Stimulated activated naive CD4-positive, alpha-beta T cell (primary cell): ENCODE data around the gene CPED1.

Source experiments
- DNase-seq, 6 experiments: peaks; one replicate each; lab custom pipeline; 2025; lab: John Stamatoyannopoulos, UW

CPED1 gene

DNA sequence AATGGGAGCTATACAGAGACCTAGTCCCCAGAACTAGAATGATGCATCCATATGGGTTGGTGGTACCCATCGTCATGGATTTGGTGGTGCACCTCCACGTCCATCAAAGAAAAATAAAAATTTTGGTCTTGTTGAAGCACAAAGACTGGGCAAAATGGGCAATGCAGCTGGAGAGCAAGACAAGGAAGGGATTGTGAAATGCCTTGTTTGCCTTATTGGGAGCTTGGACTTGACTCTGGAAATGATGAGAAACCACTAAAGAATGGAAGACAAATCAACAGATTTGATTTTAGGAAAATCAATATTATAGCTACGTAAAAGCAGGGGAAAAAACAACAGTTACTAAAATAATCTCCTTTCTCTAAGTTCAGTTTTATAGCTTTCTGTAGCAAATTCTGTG is 150.9 kb downstream of the CPED1 start:
- no peak for DNase-seq

DNA sequence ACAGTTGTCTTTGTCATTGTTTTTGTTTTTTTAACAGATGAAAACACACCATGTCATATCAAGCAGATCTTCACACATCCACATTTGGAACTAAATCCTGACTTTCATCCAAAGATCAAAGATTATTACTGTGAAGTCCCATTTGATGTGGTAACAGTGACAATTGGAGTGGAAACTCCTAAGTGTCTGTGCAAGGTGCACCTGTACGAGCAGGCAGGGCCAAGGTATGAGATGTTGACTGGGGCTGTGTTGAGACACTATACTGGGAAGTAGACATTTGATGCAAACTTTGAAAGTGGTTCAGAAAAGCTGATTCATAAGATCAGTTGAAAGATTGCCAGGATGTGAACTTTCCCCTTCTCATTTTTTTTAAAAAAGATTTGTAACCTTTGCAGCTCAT is 152.3 kb downstream of the CPED1 start:
- no peak for DNase-seq

DNA sequence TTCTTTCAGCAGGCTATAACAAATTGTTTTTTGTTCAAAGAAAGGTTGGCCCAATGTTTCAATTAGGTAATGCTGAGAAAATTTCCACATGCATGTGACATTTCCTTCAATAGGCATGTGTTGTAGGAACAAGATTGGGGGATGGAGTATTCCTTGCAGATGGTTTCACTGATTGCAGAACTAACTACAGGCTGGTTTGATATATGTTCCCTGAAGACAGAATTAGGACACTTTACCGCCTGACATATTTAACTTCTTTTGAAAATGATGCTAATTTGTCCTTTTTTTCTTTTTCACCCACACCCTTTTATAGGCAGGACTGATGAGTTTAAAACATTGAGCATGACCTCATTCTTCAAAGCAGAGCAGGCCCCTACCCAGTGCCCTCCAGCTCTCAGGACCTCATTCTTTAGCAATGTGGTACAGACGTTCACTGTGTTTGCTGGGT is 163.3 kb downstream of the CPED1 start:
- no peak for DNase-seq

DNA sequence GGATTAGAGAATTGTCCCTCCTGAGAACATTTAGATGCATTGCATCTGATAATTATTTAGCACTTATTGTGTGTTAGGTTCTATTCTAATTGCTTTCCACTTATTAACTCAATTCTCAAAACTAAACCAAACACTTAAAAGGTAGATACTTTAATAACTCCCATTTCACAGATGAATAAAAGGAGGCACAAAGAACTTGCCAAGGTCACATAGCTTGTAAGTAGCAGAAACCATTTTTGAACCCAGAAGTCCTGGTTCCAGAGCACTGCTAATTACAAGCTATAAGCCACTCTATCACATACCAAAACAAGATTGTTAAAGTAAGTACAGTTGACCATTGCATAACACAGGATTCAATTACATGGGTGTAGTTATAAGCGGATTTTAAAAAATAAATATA is 164.9 kb downstream of the CPED1 start:
- no peak for DNase-seq

GRCh38 chr7:121153995-121154394 is 165.5 kb downstream of the CPED1 start:
- no peak for DNase-seq

DNA sequence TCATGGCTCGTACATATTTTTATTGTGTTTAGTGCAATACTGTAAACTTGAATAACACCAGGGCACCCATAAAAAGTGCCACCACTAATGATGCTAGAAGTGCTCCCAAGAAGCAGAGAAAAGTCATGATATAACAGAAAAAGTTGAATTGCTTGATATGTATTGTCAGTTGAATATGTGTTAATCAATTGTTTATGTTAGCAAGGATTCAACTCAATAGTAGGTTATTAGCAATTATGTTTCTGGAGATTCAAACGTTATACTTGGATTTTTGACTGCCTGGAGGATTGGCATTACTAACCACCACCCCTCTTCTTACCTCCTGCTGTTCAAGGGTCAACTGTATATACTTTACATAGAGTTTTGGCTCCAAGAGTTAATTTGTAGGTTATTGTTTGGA is 168.3 kb downstream of the CPED1 start:
- DNase-seq = no peak

DNA sequence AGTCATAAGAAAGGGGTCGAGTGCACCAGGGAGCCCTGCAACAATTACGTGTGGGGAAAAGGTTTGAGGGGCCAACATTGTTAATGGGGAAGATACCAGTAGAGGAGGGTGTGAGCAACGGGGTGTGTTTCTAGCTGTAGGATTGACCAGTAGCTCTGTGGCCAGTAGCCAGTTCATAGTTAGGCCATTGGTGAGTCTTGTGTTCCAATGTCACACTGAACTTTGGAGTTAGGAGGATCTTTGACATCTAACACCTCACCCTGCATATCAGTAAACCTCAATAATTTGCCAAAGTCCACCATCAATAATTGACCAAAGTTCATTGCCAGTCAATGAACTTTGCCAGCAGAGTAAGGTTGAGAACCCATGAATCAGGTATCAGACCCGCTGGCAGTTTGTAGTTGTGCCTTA is 168.8 kb downstream of the CPED1 start:
- no peak for DNase-seq

DNA sequence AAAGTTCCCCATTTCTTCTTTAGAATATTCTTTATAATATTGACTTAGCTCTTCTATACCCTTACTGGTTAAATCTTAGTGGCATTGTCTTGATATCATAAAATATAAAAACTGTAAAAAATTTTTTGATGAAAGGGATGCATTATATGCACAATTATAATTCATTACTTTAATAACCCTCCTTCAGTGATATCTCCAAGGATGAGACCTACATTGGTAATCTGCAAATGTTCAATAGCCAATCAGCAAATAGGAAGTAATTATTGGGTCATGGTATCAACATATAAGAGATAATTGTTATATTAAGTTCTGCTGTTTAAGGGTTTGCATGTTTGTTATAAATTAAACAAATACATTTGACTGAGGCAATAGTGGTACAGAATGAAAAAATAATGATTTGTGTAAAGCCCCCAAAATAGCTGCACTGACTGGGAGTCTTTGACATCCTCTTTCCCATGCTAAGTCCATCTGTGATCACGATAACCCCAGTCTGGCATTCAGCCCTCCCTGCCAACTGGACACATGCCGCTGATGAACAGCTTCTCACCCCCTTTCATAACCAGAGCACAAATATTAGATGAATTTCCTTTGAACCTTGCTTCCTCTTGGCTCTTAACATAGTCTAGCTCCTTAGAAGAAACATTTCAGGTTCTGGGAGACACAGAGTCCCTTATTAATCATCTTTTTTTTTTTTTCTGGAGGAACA is 169.5 kb downstream of the CPED1 start:
- no peak for DNase-seq

GRCh38 chr7:121158665-121159064 is 170.2 kb downstream of the CPED1 start:
- DNase-seq = no peak

DNA sequence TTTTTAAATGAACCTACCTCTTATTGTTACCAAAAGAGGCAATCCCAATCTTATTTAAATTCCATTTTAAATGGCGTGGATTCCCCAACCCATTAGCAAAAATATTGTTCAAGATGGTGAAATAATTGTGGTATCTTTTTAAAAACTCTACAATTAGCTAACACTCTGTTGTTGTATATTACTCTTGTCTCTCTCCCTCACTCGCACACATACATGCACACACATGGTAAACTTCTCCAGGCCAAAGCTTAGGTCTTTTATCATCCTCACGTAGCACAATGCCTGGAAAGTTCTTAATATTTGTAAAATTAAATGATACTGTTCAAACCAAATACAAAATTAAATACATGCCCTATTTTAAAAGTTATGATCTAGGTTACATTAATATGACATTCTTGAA is 171.0 kb downstream of the CPED1 start:
- no peak for DNase-seq

DNA sequence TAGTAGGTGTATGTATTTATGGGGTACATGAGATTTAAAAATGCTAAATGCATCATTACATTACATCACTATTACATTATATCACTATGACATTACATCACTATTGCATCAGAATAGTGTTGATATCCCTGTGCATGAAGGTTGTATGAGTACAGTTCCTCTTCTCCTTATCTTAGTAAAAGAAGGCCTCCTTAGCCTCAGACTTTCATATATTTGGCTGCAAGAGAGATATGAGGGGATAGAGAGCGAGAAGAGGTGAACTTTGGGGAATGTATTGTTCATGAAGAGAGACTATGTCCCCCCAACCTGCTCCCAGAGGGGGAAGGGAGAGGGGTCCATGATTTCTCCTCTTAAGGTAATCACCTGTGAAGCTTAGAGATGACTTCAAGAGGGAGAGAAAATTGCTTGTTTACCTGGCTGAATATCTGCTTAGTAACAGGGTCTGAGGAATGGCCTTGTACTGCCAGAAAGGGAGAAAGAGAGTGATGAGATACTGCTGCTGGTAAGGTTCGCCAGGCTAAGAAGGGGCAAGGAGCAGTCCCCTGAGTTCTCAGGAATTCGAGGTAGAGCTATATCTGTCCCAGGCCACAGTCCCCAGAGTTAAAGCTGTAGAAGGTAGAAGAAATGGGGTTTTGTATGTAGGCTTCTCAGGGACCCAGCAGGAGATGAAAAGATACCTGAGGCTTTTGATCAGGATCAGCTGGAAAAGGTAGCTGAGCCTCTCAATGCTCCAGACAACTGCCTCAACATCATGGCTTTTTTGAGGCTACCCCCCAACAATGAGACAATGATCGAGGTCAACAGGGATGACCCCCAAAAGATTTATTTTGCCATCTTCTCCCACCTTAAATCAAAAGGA is 171.9 kb downstream of the CPED1 start:
- DNase-seq = no peak

GRCh38 chr7:121163699-121164098 is 175.2 kb downstream of the CPED1 start:
- DNase-seq = no peak

DNA sequence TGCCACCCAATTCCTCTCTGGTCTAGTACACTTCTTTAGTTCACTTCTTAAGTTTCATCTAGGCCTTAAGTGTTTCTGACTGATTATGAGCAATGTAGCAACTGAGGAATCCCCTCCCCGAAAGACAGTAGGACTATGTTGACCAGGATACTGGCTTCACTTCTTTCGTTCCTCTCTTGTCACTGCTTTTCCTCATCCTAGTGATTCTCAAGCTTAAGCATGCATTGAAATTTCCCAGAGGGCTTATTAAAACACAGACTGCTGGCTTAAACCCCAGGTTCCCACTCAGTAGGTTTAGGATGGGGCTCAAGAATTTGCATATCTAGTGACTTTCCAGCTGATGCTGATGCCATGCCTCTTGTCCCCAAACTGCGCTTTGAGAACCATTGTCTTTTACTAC is 175.7 kb downstream of the CPED1 start:
- no peak for DNase-seq

DNA sequence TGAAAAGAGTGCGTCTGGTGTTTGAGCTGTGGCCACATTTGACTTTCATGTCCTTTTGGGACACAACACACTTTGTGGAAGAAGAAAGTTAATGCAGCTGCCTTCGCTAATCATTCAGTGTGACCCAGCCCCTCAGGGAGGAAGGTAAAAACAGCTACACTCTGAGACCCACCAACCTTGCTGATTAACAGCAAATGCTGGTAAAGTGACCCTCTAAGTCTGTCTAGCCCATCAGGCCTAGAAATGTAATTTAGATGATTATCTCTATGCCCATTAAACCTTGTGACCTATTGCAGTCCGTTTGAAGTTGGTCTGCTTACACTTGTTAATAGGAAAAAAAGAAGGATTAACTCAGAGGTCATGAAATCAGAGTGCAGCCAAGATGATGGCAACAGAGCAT is 178.4 kb downstream of the CPED1 start:
- DNase-seq = no peak

- no peak for DNase-seq
Observed at GRCh38 chr7:121167971-121168370, 179.5 kb downstream of the CPED1 start.

DNA sequence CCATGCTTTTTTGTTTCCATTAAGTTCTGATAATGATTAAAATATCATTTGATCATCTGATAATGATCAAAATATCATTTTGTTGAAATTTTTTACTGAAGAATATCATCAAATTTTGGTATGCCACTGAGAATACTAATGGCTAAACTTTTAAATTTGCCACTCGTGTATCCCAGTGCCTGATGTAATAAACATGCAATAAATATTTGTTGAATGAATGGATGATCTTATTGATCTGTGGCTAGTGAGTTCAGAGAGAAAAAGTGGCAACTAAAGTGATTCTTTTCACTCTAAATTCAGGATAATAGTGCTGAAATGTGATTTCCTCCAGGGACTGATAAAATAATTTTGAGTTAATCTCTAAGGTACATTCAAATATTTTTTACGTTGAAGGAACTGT is 181.0 kb downstream of the CPED1 start:
- DNase-seq = no peak

DNA sequence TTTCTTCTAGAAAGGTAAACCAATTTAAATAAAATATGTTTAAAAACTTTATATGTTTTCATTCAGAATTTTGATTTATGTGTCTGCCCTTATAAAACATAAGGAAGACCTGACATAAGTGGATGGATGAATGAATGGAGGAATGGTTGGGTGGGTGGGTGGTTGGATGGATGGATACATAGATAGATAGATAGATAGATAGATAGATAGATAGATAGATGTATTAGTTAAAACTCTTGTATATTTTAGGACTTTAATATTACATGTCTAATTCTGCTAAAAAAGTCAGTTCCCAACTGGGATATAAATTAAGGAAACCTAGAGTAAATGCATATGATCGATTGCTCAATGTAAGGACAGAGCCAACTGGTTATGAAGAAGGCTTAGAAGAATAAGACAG is 184.0 kb downstream of the CPED1 start:
- DNase-seq = no peak

DNA sequence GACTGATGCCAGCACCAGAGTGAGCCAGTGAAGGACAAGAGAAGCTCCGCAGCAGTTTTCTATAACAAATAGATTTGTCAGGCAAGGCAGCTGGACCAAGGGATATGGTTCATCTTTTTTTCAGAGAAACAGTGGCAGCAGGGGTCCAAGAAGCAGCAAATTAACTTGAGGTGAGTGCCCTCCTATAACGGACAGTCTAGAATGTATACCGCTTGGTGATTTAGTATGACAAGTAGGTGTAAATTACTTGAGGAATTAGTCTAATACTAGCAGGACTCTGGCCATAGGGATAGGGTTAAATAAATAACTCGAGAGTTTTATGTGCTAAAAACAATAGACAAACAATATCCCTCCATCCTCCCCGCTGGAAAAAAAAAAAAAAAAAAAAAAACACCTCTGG is 187.3 kb downstream of the CPED1 start:
- DNase-seq = no peak

GRCh38 chr7:121178452-121178851 is 189.9 kb downstream of the CPED1 start:
- no peak for DNase-seq

- no peak for DNase-seq
Observed at GRCh38 chr7:121178869-121179497, 190.5 kb downstream of the CPED1 start.

DNA sequence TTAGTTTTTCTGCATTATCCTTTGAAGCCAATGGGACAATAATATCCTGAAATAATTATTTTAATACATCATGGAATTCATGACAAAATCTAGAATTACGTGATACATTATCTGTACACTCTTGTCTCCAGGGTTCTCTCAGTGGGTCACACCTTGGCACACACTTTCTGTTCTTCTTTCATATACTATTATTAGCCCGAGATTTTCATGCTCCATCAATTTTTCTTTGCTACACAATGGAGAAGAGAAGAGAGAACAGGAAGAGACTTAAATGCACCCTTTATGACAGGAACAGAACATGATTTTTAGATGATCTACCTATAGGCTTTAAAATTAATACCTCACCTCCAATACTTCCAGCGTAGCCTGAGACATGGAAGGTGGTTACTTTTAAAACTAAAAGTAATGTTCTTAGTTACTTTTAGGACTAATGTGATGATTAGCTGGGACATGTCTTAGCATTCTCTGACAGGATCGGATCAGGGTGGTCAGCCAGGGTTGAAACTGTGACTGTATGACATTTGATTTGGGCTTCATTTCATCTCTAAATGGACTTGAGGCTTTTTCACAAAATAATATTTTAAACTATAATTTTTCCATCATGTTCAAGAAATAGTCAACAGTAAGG is 192.0 kb downstream of the CPED1 start:
- DNase-seq = no peak

DNA sequence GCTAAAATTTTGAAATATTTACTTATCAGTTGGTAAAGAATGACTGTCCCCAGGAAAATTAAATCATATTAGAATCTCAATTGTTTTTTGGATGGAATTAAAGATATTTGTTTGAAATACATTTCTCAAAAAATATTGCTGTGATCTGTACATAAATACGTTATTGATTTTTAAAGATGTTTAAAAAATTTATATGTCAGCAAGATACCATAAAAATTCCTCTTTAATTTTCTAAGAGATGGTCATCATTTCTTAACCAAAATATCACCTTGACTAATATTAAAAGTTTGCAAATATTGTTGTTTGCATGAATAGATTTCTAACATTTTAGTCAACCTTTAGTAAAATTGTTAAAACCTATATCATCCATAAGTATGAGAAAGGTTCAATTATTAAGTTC is 192.8 kb downstream of the CPED1 start:
- DNase-seq = no peak

GRCh38 chr7:121182281-121182680 is 193.8 kb downstream of the CPED1 start:
- DNase-seq = no peak
